GM23338 (cell line): ENCODE data around the gene DRC1. TPM values are rescaled to one million over a fixed set of nuclear protein-coding genes. Genes with fewer than 3 reads are reported as not detected.

ENCODE experiments used
- ATAC-seq: fragments of 200-7000 bp; cut with Tn5 transposase; 3 replicates; pipeline ENCODE4 v1.9.1; 2020
- DNase-seq: peaks from one replicate; pipeline ENCODE4 v3.0.0-alpha.2; 2015; ENCODE audit warnings: low spot score
- H2AFZ ChIP-seq: fragments of 200-600 bp; sonication (generic); 2 replicates; pipeline ENCODE4 v1.8.0; 2016; ENCODE audit warnings: antibody characterized with exemption, mild to moderate bottlenecking, moderate library complexity
- H3F3A ChIP-seq: fragments of 200-600 bp; sonication (generic); replicated peaks from 2 replicates; pipeline ENCODE4 v1.8.0; 2017; ENCODE audit warnings: antibody characterized with exemption, mixed run types, low read depth
- H3K27ac ChIP-seq: fragments of 200-600 bp; sonication (generic); 2 replicates; pipeline ENCODE4 v1.6.1; 2016; ENCODE audit warnings: low read depth
- H3K27me3 ChIP-seq: fragments of 200-600 bp; sonication (generic); 2 replicates; pipeline ENCODE4 v1.8.0; 2016; ENCODE audit warnings: mild to moderate bottlenecking, mixed run types, moderate library complexity; ENCODE audit not compliant: insufficient read depth
- H3K36me3 ChIP-seq: fragments of 200-600 bp; sonication (generic); 2 replicates; pipeline ENCODE4 v1.8.0; 2016; ENCODE audit warnings: mild to moderate bottlenecking; ENCODE audit not compliant: insufficient read depth
- H3K4me1 ChIP-seq: fragments of 200-600 bp; sonication (generic); 2 replicates; pipeline ENCODE4 v1.8.0; 2016; ENCODE audit warnings: mild to moderate bottlenecking, moderate library complexity; ENCODE audit not compliant: insufficient read depth
- H3K4me2 ChIP-seq: fragments of 200-600 bp; sonication (generic); 2 replicates; pipeline ENCODE4 v1.7.1; 2017; ENCODE audit warnings: mixed run types
- H3K4me3 ChIP-seq: fragments of 200-600 bp; sonication (generic); 2 replicates; pipeline ENCODE4 v1.6.1; 2016; ENCODE audit warnings: mixed run types
- H3K79me2 ChIP-seq: fragments of 200-600 bp; sonication (generic); replicated peaks from 2 replicates; pipeline ENCODE4 v1.8.0; 2017; ENCODE audit warnings: mild to moderate bottlenecking; ENCODE audit not compliant: insufficient read depth
- H3K9me2 ChIP-seq: fragments of 200-600 bp; sonication (generic); 2 replicates; pipeline ENCODE4 v1.8.0; 2017; ENCODE audit not compliant: insufficient read depth
- H4K20me1 ChIP-seq: fragments of 200-600 bp; sonication (generic); replicated peaks from 2 replicates; pipeline ENCODE4 v1.8.0; 2017; ENCODE audit warnings: mild to moderate bottlenecking; ENCODE audit not compliant: insufficient read depth
- H3K27ac Mint-ChIP-seq: 2 replicates; pipeline ENCODE4 v1.8.0; 2020; ENCODE audit warnings: inconsistent platforms, mild to moderate bottlenecking, moderate library complexity, mixed read lengths
- H3K27me3 Mint-ChIP-seq: 3 replicates; pipeline ENCODE4 v1.8.0; 2022; ENCODE audit warnings: low read depth, mild to moderate bottlenecking, moderate library complexity, mixed read lengths, inconsistent platforms; ENCODE audit not compliant: insufficient read depth, poor library complexity
- H3K36me3 Mint-ChIP-seq: 3 replicates; pipeline ENCODE4 v1.8.0; 2021; ENCODE audit warnings: low read depth, mild to moderate bottlenecking, inconsistent platforms, moderate library complexity, mixed read lengths
- H3K4me1 Mint-ChIP-seq: 3 replicates; pipeline ENCODE4 v1.8.0; 2020; ENCODE audit warnings: mild to moderate bottlenecking, inconsistent platforms, mixed read lengths
- H3K4me3 Mint-ChIP-seq: 3 replicates; pipeline ENCODE4 v1.8.0; 2021; ENCODE audit warnings: moderate library complexity, mild to moderate bottlenecking, inconsistent platforms, mixed read lengths
- H3K9me3 Mint-ChIP-seq: 3 replicates; pipeline ENCODE4 v1.8.0; 2020; ENCODE audit warnings: moderate library complexity, mild to moderate bottlenecking, inconsistent platforms, mixed read lengths
- CREB1 ChIP-seq: fragments of 250-450 bp; sonication (Bioruptor Pico); IDR thresholded peaks from 2 replicates; pipeline ENCODE4 v1.5.0; 2020; ENCODE audit warnings: low read depth, mild to moderate bottlenecking, moderate library complexity
- CTCF ChIP-seq, 2 experiments: fragments of 200-600 bp in 1 of 2; sonication (generic) in 1 of 2; conservative IDR thresholded peaks; 2 replicates each; pipeline versions ENCODE4 v1.5.1 to v1.6.1; 2016 to 2017; ENCODE audit warnings: antibody characterized with exemption in 2 of 2, low read depth in 2 of 2, mild to moderate bottlenecking in 2 of 2, moderate library complexity in 1 of 2
- ETS1 ChIP-seq: IDR thresholded peaks from 2 replicates; pipeline ENCODE4 v1.6.1; 2016; ENCODE audit warnings: antibody characterized with exemption
- EZH2 ChIP-seq: fragments of 200-600 bp; sonication (generic); IDR thresholded peaks from one replicate; pipeline ENCODE4 v1.8.0; 2017; ENCODE audit warnings: antibody characterized with exemption, mild to moderate bottlenecking, low read depth; ENCODE audit not compliant: unreplicated experiment
- EZH2phosphoT487 ChIP-seq: fragments of 200-600 bp; sonication (generic); IDR thresholded peaks from one replicate; pipeline ENCODE4 v1.8.1; 2018; ENCODE audit warnings: antibody characterized with exemption; ENCODE audit not compliant: unreplicated experiment
- JUNB ChIP-seq: IDR thresholded peaks from one replicate; pipeline ENCODE4 v1.6.1; 2016; ENCODE audit warnings: antibody characterized with exemption; ENCODE audit not compliant: unreplicated experiment
- NANOG ChIP-seq: IDR thresholded peaks from 2 replicates; pipeline ENCODE4 v1.6.1; 2016; ENCODE audit warnings: antibody characterized with exemption, borderline replicate concordance
- POLR2AphosphoS5 ChIP-seq: IDR thresholded peaks from 2 replicates; pipeline ENCODE4 v1.6.1; 2016; ENCODE audit warnings: antibody characterized with exemption, low read depth
- REST ChIP-seq: IDR thresholded peaks from one replicate; pipeline ENCODE4 v1.6.1; 2018; ENCODE audit warnings: antibody characterized with exemption; ENCODE audit not compliant: unreplicated experiment
- STAT1 ChIP-seq: IDR thresholded peaks from one replicate; pipeline ENCODE4 v1.6.1; 2016; ENCODE audit warnings: antibody characterized with exemption; ENCODE audit not compliant: unreplicated experiment
- ZNF114 ChIP-seq: fragments of 250-450 bp; sonication (Bioruptor Pico); IDR thresholded peaks from 2 replicates; pipeline ENCODE4 v1.5.0; 2020; ENCODE audit warnings: mild to moderate bottlenecking, moderate library complexity
- ZNF331 ChIP-seq: fragments of 250-450 bp; sonication (Bioruptor Pico); IDR thresholded peaks from 2 replicates; pipeline ENCODE4 v1.5.0; 2020; ENCODE audit warnings: low read depth, mild to moderate bottlenecking, moderate library complexity
- ZNF462 ChIP-seq: fragments of 250-450 bp; sonication (Bioruptor Pico); IDR thresholded peaks from 2 replicates; pipeline ENCODE4 v1.5.0; 2020; ENCODE audit warnings: mild to moderate bottlenecking, moderate library complexity
- polyA plus RNA-seq: library from polyadenylated mRNA; unstranded; fragments of >200 nt; fragmentation: Nextera tagmentation; extraction: Ambion mirVana; gene quantifications from 2 replicates; pipeline ENCODE4 v1.2.1, GENCODE V29; 2016
- total RNA-seq: library from RNA; depleted of rRNA; stranded (reverse); fragments of >200 nt; shearing (Covaris generic); gene quantifications from 2 replicates; pipeline ENCODE4 v1.2.3, GENCODE V29; 2014

DRC1 gene
- total and polyA plus RNA-seq, 2 experiments from 2014 or later = 0.45 TPM; not detected in 1

DNA sequence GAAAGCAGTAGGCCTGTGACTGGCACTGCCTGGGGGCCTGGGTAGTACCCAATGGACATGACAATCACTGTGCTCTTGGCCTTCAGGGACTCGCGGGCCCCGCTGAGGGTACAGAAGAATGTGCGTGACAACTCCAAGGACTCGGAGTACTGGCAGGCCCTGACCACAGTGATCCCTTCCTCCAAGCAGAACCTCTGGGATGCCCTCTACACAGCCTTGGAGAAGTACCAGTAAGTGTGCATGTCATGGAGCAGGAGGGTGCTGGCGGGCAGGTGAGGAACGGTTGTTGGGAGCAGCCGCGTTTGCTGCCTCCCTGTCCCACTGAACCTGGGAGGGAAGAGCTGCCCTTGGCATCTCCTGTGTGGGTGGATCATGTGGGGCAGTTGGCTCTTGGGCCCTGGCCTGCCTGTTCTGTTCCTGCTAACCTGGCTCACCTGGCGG lies 52.9 kb downstream of the DRC1 start:
- no peak for ATAC-seq
- Mint-ChIP-seq H3K4me1 (peaks cover 3% of the 10 kb centered on the region; the same call in 1 of the 3 replicates), H3K36me3 (no peaks in the 10 kb centered on the region), H3K27ac (no peak overlapping the region), H3K9me3 (no peaks in the 10 kb centered on the region), H3K4me3 (no peak overlapping the region), H3K27me3 (peaks cover 10% of the 10 kb centered on the region)
- Histone ChIP-seq H3K4me3 (no peak overlapping the region), H2AFZ (no peak overlapping the region), H3K27me3 (no peaks in the 10 kb centered on the region), H3K4me2 (no peak overlapping the region), H3K9me2 (no peaks in the 10 kb centered on the region), H3K4me1 (no peaks in the 10 kb centered on the region), H3K36me3 (no peaks in the 10 kb centered on the region), H3K27ac (no peak overlapping the region), H4K20me1 (no peaks in the 10 kb centered on the region), H3K79me2 (no peaks in the 10 kb centered on the region), H3F3A (no peaks in the 10 kb centered on the region)
- TF ChIP-seq CTCF (conservative IDR thresholded peaks at IDR 0.05; ENCODE audit: low read depth in 2 of 2) (no peak), ZNF114 (CRISPR knock-in tag) (no peak), CREB1 (CRISPR knock-in tag) (no peak), ZNF331 (CRISPR knock-in tag) (no peak), POLR2AphosphoS5 (no peak), EZH2 (no peak), ETS1 (no peak), ZNF462 (CRISPR knock-in tag) (no peak), STAT1 (no peak), NANOG (no peak), JUNB (no peak), EZH2phosphoT487 (no peak), REST (no peak)
- no peak for DNase-seq
